A549 (cell line): ENCODE results near the gene CDCA3. TPM values are rescaled to one million over a fixed set of nuclear protein-coding genes. Genes with fewer than 3 reads are reported as not detected.
"Not testable (repeated sequence)": the region's sequence is repeated elsewhere in the genome, so short reads cannot be mapped to it uniquely, and the experiment has no call there.

Experiments used
- ATAC-seq, 2 experiments: fragments of 200-7000 bp in 1 of 2; fragments of >200 bp in 1 of 2; cut with Nextera tagmentation in 1 of 2; cut with Tn5 transposase in 1 of 2; 3 replicates each; pipeline versions ENCODE4 v1.8.0 to v1.9.1; 2018 to 2020; ENCODE audit warnings: mild to moderate bottlenecking in 1 of 2, moderate library complexity in 1 of 2
- CTCF ChIA-PET: fragments of 300-600 bp; sonication (Branson Sonifier 250); formaldehyde crosslinking; extraction: SDS; loops from one replicate; lab custom pipeline; 2021; ENCODE audit warnings: antibody characterized with exemption, inconsistent platforms; lab: Yijun Ruan, JAX
- POLR2A ChIA-PET: fragments of 350-600 bp; formaldehyde crosslinking; extraction: SDS; loops from one replicate; lab custom pipeline; 2021; ENCODE audit warnings: antibody characterized with exemption, inconsistent platforms; lab: Yijun Ruan, JAX
- DNase-seq, 2 experiments: peaks; one replicate each; pipeline versions ENCODE4 v3.0.0 to v3.0.0-alpha.2; 2011 to 2016; ENCODE audit warnings: low read depth in 1 of 2, low spot score in 1 of 2
- FAIRE-seq: peaks from 2 replicates; lab custom pipeline; 2011; peaks lifted over from hg19 to GRCh38; lab: Jason Lieb, UNC
- H3K27ac ChIP-seq, 2 experiments: fragments of >200 bp; sonication (Bioruptor Twin); formaldehyde crosslinking; 3 replicates each; pipeline ENCODE4 v1.5.1; 2016 to 2017
- H3K4me1 ChIP-seq: fragments of >200 bp; sonication (Bioruptor Twin); formaldehyde crosslinking; 3 replicates; pipeline ENCODE4 v1.6.1; 2016
- H3K4me2 ChIP-seq: fragments of >200 bp; sonication (Bioruptor Twin); formaldehyde crosslinking; 3 replicates; pipeline ENCODE4 v1.6.1; 2016
- H3K4me3 ChIP-seq: fragments of >200 bp; sonication (Bioruptor Twin); formaldehyde crosslinking; 3 replicates; pipeline ENCODE4 v1.5.1; 2016
- H3K9me3 ChIP-seq: fragments of >200 bp; sonication (Bioruptor Twin); formaldehyde crosslinking; 3 replicates; pipeline ENCODE4 v1.6.1; 2016
- CEBPB ChIP-seq, 2 experiments: fragments of >200 bp in 1 of 2; sonication (Bioruptor Twin) in 1 of 2; formaldehyde crosslinking in 1 of 2; IDR thresholded peaks; 2 replicates each; pipeline ENCODE4 v1.6.1; 2012 to 2016
- GATA3 ChIP-seq: IDR thresholded peaks from 2 replicates; pipeline ENCODE4 v1.6.1; 2012; ENCODE audit warnings: borderline replicate concordance
- HOXA7 ChIP-seq: fragments of 250-450 bp; sonication (Bioruptor Pico); IDR thresholded peaks from 2 replicates; pipeline ENCODE4 v1.5.0; 2020; ENCODE audit warnings: mild to moderate bottlenecking, moderate library complexity
- JUN ChIP-seq, 2 experiments: fragments of >200 bp; sonication (Bioruptor Twin); formaldehyde crosslinking; IDR thresholded peaks; 2 replicates in 1 of 2; 3 replicates in 1 of 2; pipeline ENCODE4 v1.6.1; 2016 to 2017
- NR3C1 ChIP-seq: fragments of >200 bp; sonication (Bioruptor Twin); formaldehyde crosslinking; IDR thresholded peaks from 3 replicates; pipeline ENCODE4 v1.6.1; 2017
- ZC3H11A ChIP-seq: fragments of 450-650 bp; IDR thresholded peaks from 2 replicates; pipeline ENCODE4 v1.6.1; 2014; ENCODE audit warnings: antibody characterized with exemption, mild to moderate bottlenecking
- WGBS: methylation state at CpG from one replicate; pipeline ENCODE4 v1.1.6; 2017; ENCODE audit errors: missing lambda C conversion rate; 5-methylcytosine and 5-hydroxymethylcytosine counted together
- polyA plus RNA-seq, 4 experiments: library from polyadenylated mRNA; depleted of rRNA in 3 of 4; stranded (reverse); fragments of >200 nt; fragmentation: RNase III in 1 of 4; extraction: RNeasy Plus Mini Kit Qiagen cat#74134 plus additional on column Dnase treatment in 1 of 4; gene quantifications; 2 replicates in 3 of 4; 3 replicates in 1 of 4; pipeline ENCODE4 v1.2.3, GENCODE V29; 2011 to 2017
- TF ChIP-seq, protein P1 (sequence below): IDR thresholded peaks from 2 replicates; pipeline ENCODE4 v1.6.1; 2012; ENCODE audit warnings: low read depth, borderline replicate concordance
- TF ChIP-seq, protein P2 (sequence below): fragments of >200 bp; sonication (Bioruptor Twin); formaldehyde crosslinking; IDR thresholded peaks from 3 replicates; pipeline ENCODE4 v1.6.1; 2016
- TF ChIP-seq, protein P3 (sequence below): fragments of 450-650 bp; IDR thresholded peaks from 2 replicates; pipeline ENCODE4 v1.6.1; 2014; ENCODE audit warnings: antibody characterized with exemption

Gene CDCA3
- polyA plus RNA-seq, 2 of the 4 experiments (the other 2 are of a cell fraction), result 57.5 to 80.2 TPM

DNA sequence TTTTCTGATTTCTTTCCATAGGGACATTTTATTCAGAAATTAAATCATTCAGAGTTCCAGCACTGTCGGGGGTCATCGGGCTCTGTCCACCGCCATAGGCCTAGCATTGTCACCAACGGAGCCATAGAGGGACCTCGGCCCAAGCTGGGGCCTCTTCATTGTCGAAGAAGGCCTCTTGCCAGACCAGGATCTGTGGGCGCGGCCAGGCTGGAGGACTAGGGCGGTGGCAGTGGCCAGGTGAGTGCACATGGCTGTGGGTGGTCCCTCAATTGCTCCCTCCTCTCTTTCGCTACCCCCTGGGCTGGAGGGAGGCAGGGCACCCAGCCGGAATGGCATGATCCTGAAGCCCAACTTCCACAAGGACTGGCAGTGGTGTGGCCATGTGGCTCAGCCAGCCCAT, 32.6 kb upstream of the CDCA3 start:
- Histone ChIP-seq H3K4me3 (no peak overlapping the region), H3K4me2 (no peak overlapping the region), H3K27ac (peak overlapping the region; percentile 84 to 91; a peak in 3 of 6 replicates), H3K9me3 (no peaks in the 10 kb centered on the region), H3K4me1 (peaks cover 64% of the 10 kb centered on the region)
- no peak for DNase-seq
- POLR2A ChIA-PET, result no interaction called here
- FAIRE-seq, result no peak
- TF ChIP-seq, protein P1, sequence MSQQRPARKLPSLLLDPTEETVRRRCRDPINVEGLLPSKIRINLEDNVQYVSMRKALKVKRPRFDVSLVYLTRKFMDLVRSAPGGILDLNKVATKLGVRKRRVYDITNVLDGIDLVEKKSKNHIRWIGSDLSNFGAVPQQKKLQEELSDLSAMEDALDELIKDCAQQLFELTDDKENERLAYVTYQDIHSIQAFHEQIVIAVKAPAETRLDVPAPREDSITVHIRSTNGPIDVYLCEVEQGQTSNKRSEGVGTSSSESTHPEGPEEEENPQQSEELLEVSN, result no peak
- TF ChIP-seq, protein P2, sequence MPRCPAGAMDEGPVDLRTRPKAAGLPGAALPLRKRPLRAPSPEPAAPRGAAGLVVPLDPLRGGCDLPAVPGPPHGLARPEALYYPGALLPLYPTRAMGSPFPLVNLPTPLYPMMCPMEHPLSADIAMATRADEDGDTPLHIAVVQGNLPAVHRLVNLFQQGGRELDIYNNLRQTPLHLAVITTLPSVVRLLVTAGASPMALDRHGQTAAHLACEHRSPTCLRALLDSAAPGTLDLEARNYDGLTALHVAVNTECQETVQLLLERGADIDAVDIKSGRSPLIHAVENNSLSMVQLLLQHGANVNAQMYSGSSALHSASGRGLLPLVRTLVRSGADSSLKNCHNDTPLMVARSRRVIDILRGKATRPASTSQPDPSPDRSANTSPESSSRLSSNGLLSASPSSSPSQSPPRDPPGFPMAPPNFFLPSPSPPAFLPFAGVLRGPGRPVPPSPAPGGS, result no peak
- TF ChIP-seq ZC3H11A (no peak), CEBPB (IDR thresholded peaks at IDR 0.05) (no peak), HOXA7 (no peak), GATA3 (no peak)
- TF ChIP-seq, protein P3, sequence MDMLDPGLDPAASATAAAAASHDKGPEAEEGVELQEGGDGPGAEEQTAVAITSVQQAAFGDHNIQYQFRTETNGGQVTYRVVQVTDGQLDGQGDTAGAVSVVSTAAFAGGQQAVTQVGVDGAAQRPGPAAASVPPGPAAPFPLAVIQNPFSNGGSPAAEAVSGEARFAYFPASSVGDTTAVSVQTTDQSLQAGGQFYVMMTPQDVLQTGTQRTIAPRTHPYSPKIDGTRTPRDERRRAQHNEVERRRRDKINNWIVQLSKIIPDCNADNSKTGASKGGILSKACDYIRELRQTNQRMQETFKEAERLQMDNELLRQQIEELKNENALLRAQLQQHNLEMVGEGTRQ, result no peak
- no peak for ATAC-seq
- 96% methylated on average over 11 of the region's 11 CpGs for WGBS
- CTCF ChIA-PET, result interaction anchor here (1.1 to 17.9 kb wide), 3 partner anchors 7 to 13 kb away, joined by 4 to 399 read pairs (median 136); partner anchors contain the start of gene SPSB2

DNA sequence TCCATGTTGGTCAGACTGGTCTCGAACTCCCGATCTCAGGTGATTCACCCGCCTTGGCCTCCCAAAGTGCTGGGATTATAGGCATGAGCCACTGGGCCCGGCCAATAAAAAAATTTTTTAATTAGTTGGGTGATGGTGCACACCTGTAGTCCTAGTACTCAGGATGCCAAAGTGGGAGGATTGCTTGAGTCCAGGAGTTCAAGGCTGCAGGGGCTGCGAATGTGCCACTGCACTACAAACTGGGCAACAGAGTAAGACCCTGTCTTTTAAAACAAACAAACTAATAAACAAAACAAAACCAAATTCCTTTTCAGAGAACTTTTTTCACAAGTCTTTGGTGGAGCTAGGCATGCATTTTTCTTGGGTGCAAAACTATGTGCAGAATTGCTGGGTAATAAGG, 32.2 kb upstream of the CDCA3 start:
- Histone ChIP-seq H3K4me2 (no peak overlapping the region), H3K4me1 (peaks cover 60% of the 10 kb centered on the region), H3K4me3 (no peak overlapping the region), H3K27ac (peak overlapping the region in 1 of 2 experiments; percentile 16; a peak in 1 of 6 replicates), H3K9me3 (no peaks in the 10 kb centered on the region)
- no peak for TF ChIP-seq NR3C1
- TF ChIP-seq JUN (IDR thresholded peaks at IDR 0.05), result no peak
- ChIA-PET CTCF (interaction anchor here (0.7 to 17.9 kb wide), 4 partner anchors 8 to 41 kb away, joined by 3 to 399 read pairs (median 70); partner anchors contain the start of gene SPSB2), POLR2A (interaction anchor here (1.8 kb wide), 1 partner anchor 11 kb away, joined by 15 read pairs; the partner anchor contains the start of gene SPSB2)
- DNase-seq, result no peak
- no peak for ATAC-seq
- 98% methylated on average over 5 of the region's 5 CpGs for WGBS
- FAIRE-seq, result no peak

DNA sequence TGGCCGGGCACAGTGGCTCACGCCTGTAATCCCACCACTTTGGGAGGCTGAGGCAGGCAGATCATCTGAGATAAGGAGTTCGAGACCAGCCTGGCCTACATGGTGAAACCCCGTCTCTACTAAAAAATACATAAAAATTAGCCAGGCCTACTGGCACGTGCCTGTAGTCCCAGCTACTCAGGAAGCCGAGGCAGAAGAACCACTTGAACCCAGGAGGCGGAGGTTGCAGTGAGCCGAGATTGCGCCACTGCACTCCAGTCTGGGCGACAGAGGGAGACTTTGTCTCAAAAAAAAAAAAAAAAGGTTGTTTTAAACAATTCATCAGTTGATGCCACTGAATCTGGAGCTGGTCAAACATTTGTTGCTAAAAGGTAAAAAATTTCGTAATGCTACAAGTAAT, 28.7 kb upstream of the CDCA3 start:
- ATAC-seq, H3K9me3 ChIP-seq, FAIRE-seq, H3K4me3 ChIP-seq, DNase-seq: not testable (repeated sequence)
- Histone ChIP-seq H3K4me1 (peaks cover 34% of the 10 kb centered on the region), H3K27ac (peak overlapping the region; percentile 87 to 94), H3K4me2 (peak overlapping the region; percentile 81; the same call in 2 of the 3 replicates)
- 94% methylated on average over 11 of the region's 11 CpGs for WGBS
- POLR2A ChIA-PET, result interaction anchor here (1.2 to 2.4 kb wide), 2 partner anchors 12 kb away, joined by 8 read pairs; partner anchors contain the start of gene TPI1
- CTCF ChIA-PET, result interaction anchor here (0.6 to 17.9 kb wide), 5 partner anchors 9 to 440 kb away, joined by 3 to 399 read pairs (median 4); partner anchors contain the start of gene SPSB2

DNA sequence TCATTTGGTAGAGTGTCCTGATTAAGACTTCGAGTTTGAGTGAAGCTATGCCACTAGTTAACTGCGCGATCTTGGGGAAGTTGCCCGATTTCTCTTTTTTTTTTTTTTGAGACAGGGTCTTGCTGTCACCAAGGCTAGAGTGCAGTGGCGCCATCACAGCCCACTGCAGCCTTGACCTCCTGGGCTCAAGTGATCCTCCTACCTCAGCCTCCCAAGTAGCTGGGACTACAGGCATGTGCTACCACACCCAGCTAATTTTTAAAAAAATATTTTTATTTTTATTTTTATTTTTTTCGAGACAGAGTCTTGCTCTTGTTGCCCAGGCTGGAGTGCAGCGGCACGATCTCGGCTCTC, 22.9 kb upstream of the CDCA3 start:
- not testable (repeated sequence) for DNase-seq, H3K9me3 ChIP-seq, FAIRE-seq, ATAC-seq
- Histone ChIP-seq H3K27ac (peak overlapping the region; percentile 93 to 94), H3K4me3 (peak overlapping the region; percentile 77), H3K4me1 (peaks cover 41% of the 10 kb centered on the region), H3K4me2 (peak overlapping the region; percentile 100)
- 13% methylated on average over 9 of the region's 9 CpGs for WGBS
- ChIA-PET POLR2A (interaction anchor here (6.0 kb wide), 1 partner anchor 18 kb away, joined by 105 read pairs; no protein-coding TSS in a partner anchor), CTCF (interaction anchor here (1.0 to 17.9 kb wide), 7 partner anchors 10 to 88 kb away, joined by 3 to 399 read pairs (median 51); partner anchors contain the start of genes ATN1, CDCA3, ENO2 and LRRC23)
